ENCODE measurements around the gene PTMA.

GRCh38 chr2:231662028-231662810 is 46.1 kb upstream of the PTMA start:
- TF ChIP-seq CTCF (IDR thresholded peaks at IDR 0.05; ENCODE audit: insufficient read depth, low read length, poor library complexity, severe bottlenecking): no peak
- no peak for TF ChIP-seq EZH2phosphoT487 (conservative IDR thresholded peaks at IDR 0.05; ENCODE audit: low read length)
